Karpas-422 (cell line): ENCODE results near the gene MBD6. TPM values are rescaled to one million over a fixed set of nuclear protein-coding genes. Genes with fewer than 3 reads are reported as not detected.

Experiments
- DNase-seq: peaks from one replicate; pipeline ENCODE4 v3.0.0-alpha.2; 2015
- H2AFZ ChIP-seq: fragments of 200-600 bp; sonication (generic); 2 replicates; pipeline ENCODE4 v1.6.1; 2014; ENCODE audit warnings: antibody characterized with exemption, low read length, mixed read lengths
- H3K27ac ChIP-seq: fragments of 200-600 bp; sonication (generic); 2 replicates; pipeline ENCODE4 v1.5.1; 2014; ENCODE audit warnings: mild to moderate bottlenecking, low read length, moderate library complexity
- H3K27me3 ChIP-seq: fragments of 200-600 bp; sonication (generic); 2 replicates; pipeline ENCODE4 v1.6.1; 2014; ENCODE audit warnings: low read length, mixed read lengths
- H3K36me3 ChIP-seq: fragments of 200-600 bp; sonication (generic); 2 replicates; pipeline ENCODE4 v1.6.1; 2014; ENCODE audit warnings: low read length, mixed read lengths; ENCODE audit not compliant: insufficient read depth
- H3K4me1 ChIP-seq: fragments of 200-600 bp; sonication (generic); 2 replicates; pipeline ENCODE4 v1.6.1; 2014; ENCODE audit warnings: mild to moderate bottlenecking, low read length, mixed read lengths
- H3K4me2 ChIP-seq: fragments of 200-600 bp; sonication (generic); 2 replicates; pipeline ENCODE4 v1.6.1; 2014; ENCODE audit warnings: low read length, low read depth, mild to moderate bottlenecking; ENCODE audit not compliant: poor library complexity, severe bottlenecking
- H3K4me3 ChIP-seq: fragments of 200-600 bp; sonication (generic); 2 replicates; pipeline ENCODE4 v1.5.1; 2014; ENCODE audit warnings: mild to moderate bottlenecking, antibody characterized with exemption, low read length, mixed read lengths
- H3K79me2 ChIP-seq: fragments of 200-600 bp; sonication (generic); 2 replicates; pipeline ENCODE4 v1.6.1; 2014; ENCODE audit warnings: mild to moderate bottlenecking, low read length, mixed read lengths
- H3K9ac ChIP-seq: fragments of 200-600 bp; sonication (generic); 2 replicates; pipeline ENCODE4 v1.6.0; 2014; ENCODE audit warnings: low read length
- H3K9me2 ChIP-seq: fragments of 200-600 bp; sonication (generic), shearing (Covaris generic); replicated peaks from 2 replicates; pipeline ENCODE4 v1.6.0; 2014; ENCODE audit warnings: mild to moderate bottlenecking, low read length, moderate library complexity; ENCODE audit not compliant: insufficient read depth
- H3K9me3 ChIP-seq: fragments of 300-700, 200-600 bp; sonication (generic); 2 replicates; pipeline ENCODE4 v1.6.1; 2014; ENCODE audit warnings: low read length, mixed read lengths
- H4K20me1 ChIP-seq: fragments of 200-600 bp; sonication (generic); 2 replicates; pipeline ENCODE4 v1.6.1; 2014; ENCODE audit warnings: mild to moderate bottlenecking, antibody characterized with exemption, low read length, low read depth; ENCODE audit not compliant: insufficient read depth
- total RNA-seq: library from RNA; depleted of rRNA; stranded (reverse); fragments of >200 nt; shearing (Covaris generic); gene quantifications from 2 replicates; pipeline ENCODE4 v1.2.3, GENCODE V29; 2014; ENCODE audit warnings: low replicate concordance; rRNA removed

MBD6 gene
- total RNA-seq: 23.5 and 32.4 TPM in 2 replicates

GRCh38 chr12:57522011-57522886 lies at the start of gene MBD6:
Gene MBD6 (plus strand): TSS chr12:57522824. CDS start chr12:57524304, 1,480 bp downstream.
- Histone ChIP-seq H3K4me3 (peak within 1 kb of the TSS; percentile 92), H4K20me1 (peaks cover 33% of the 10 kb centered on the region; the same call in 1 of the 2 replicates), H3K36me3 (peaks cover 14% of the 10 kb centered on the region), H3K27me3 (no peaks in the 10 kb centered on the region), H3K27ac (peak within 1 kb of the TSS; percentile 91), H3K79me2 (peaks cover 49% of the 10 kb centered on the region), H3K4me2 (peak within 1 kb of the TSS; percentile 92), H3K4me1 (peaks cover 53% of the 10 kb centered on the region), H3K9me2 (no peaks in the 10 kb centered on the region), H2AFZ (peak within 1 kb of the TSS; percentile 72), H3K9ac (peak within 1 kb of the TSS; percentile 89), H3K9me3 (no peaks in the 10 kb centered on the region)
- DNase-seq: peak; percentile 95

DNA sequence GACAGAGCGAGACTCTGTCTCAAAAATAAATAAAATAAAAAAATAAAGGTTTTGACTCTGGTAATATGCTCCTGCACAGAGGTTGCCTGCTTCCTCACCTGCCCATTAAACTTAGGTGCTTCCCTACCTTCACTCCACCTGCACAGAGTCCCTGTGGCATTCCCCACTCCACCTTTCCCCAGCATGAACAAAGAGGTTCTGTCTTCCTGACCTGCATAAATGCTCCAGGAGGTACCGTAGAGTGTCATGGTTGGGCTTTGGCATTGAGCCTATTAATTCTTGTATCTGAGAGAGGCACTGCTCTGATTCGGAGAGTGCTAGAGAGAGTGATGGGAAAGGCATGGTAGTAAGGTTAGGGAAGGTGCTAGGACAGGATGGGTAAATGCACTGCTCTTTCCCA lies 49.2 kb upstream of the MBD6 start:
- Histone ChIP-seq H4K20me1 (no peaks in the 10 kb centered on the region), H3K4me3 (no peak overlapping the region), H3K4me1 (peaks cover 12% of the 10 kb centered on the region), H3K9me2 (no peaks in the 10 kb centered on the region), H3K27ac (no peak overlapping the region), H3K79me2 (no peaks in the 10 kb centered on the region), H3K27me3 (no peaks in the 10 kb centered on the region), H3K4me2 (no peak overlapping the region), H3K9ac (no peak overlapping the region), H3K36me3 (no peaks in the 10 kb centered on the region), H2AFZ (no peak overlapping the region), H3K9me3 (no peaks in the 10 kb centered on the region)
- DNase-seq: no peak

DNA sequence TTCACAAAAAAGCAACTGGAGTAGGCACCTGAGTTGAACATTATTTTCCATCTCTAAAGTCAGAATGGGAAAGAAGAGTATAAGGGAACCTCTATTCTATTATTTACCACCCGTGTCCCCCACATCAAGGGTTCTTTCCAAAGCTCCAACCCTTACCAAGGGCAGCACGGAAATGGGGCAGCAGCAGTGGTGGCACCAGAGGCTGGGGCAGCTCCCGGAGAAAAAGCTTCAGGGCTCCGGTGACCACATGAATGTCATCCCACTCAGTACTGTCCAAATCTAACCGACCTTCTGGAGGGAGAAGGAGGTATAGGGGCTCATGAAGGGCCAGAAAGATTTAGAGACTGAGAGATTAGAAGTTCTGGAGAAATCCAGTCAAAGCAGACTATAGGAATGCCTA lies 48.7 kb upstream of the MBD6 start:
- Histone ChIP-seq H3K79me2 (no peaks in the 10 kb centered on the region), H3K4me3 (no peak overlapping the region), H3K27me3 (no peaks in the 10 kb centered on the region), H3K9me3 (no peaks in the 10 kb centered on the region), H3K27ac (no peak overlapping the region), H2AFZ (no peak overlapping the region), H3K36me3 (no peaks in the 10 kb centered on the region), H4K20me1 (no peaks in the 10 kb centered on the region), H3K9me2 (no peaks in the 10 kb centered on the region), H3K4me2 (no peak overlapping the region), H3K4me1 (peaks cover 12% of the 10 kb centered on the region), H3K9ac (no peak overlapping the region)
- DNase-seq: no peak

GRCh38 chr12:57474430-57474829 lies 48.2 kb upstream of the MBD6 start:
- H3K4me3 ChIP-seq: no peak overlapping the region
- no peaks in the 10 kb centered on the region for H3K9me2 ChIP-seq
- H3K36me3 ChIP-seq: no peaks in the 10 kb centered on the region
- H3K27me3 ChIP-seq: no peaks in the 10 kb centered on the region
- H3K4me1 ChIP-seq: peaks cover 16% of the 10 kb centered on the region
- H4K20me1 ChIP-seq: no peaks in the 10 kb centered on the region
- no peaks in the 10 kb centered on the region for H3K9me3 ChIP-seq
- no peak overlapping the region for H3K4me2 ChIP-seq
- H3K79me2 ChIP-seq: no peaks in the 10 kb centered on the region
- H3K9ac ChIP-seq: no peak overlapping the region
- no peak for DNase-seq
- H3K27ac ChIP-seq: no peak overlapping the region
- no peak overlapping the region for H2AFZ ChIP-seq

GRCh38 chr12:57474862-57475261 lies 47.8 kb upstream of the MBD6 start:
- Histone ChIP-seq H3K4me3 (no peak overlapping the region), H2AFZ (no peak overlapping the region), H3K79me2 (no peaks in the 10 kb centered on the region), H3K4me2 (no peak overlapping the region), H3K27me3 (no peaks in the 10 kb centered on the region), H3K9me2 (no peaks in the 10 kb centered on the region), H3K4me1 (peaks cover 20% of the 10 kb centered on the region), H4K20me1 (no peaks in the 10 kb centered on the region), H3K36me3 (no peaks in the 10 kb centered on the region), H3K9me3 (no peaks in the 10 kb centered on the region), H3K27ac (no peak overlapping the region), H3K9ac (no peak overlapping the region)
- no peak for DNase-seq

- H2AFZ ChIP-seq: no peak overlapping the region
- H3K4me3 ChIP-seq: no peak overlapping the region
- no peak for DNase-seq
- no peaks in the 10 kb centered on the region for H3K36me3 ChIP-seq
- H3K4me1 ChIP-seq: peaks cover 21% of the 10 kb centered on the region
- H3K9me3 ChIP-seq: no peaks in the 10 kb centered on the region
- no peak overlapping the region for H3K4me2 ChIP-seq
- no peak overlapping the region for H3K9ac ChIP-seq
- no peaks in the 10 kb centered on the region for H3K79me2 ChIP-seq
- no peaks in the 10 kb centered on the region for H4K20me1 ChIP-seq
- H3K27ac ChIP-seq: no peak overlapping the region
- H3K27me3 ChIP-seq: no peaks in the 10 kb centered on the region
- no peaks in the 10 kb centered on the region for H3K9me2 ChIP-seq
These were observed 47.1 kb upstream of the MBD6 start for GRCh38 chr12:57475271-57476161.

GRCh38 chr12:57476162-57476992 lies 46.2 kb upstream of the MBD6 start:
- H3K9ac ChIP-seq: no peak overlapping the region
- H2AFZ ChIP-seq: no peak overlapping the region
- no peaks in the 10 kb centered on the region for H4K20me1 ChIP-seq
- no peak overlapping the region for H3K4me2 ChIP-seq
- H3K27me3 ChIP-seq: no peaks in the 10 kb centered on the region
- H3K4me3 ChIP-seq: no peak overlapping the region
- no peak overlapping the region for H3K27ac ChIP-seq
- peaks cover 21% of the 10 kb centered on the region for H3K4me1 ChIP-seq
- no peaks in the 10 kb centered on the region for H3K79me2 ChIP-seq
- H3K36me3 ChIP-seq: no peaks in the 10 kb centered on the region
- no peak for DNase-seq
- no peaks in the 10 kb centered on the region for H3K9me2 ChIP-seq
- H3K9me3 ChIP-seq: no peaks in the 10 kb centered on the region
